GM12878 (cell line): ENCODE results near the gene CFAP57. TPM values are rescaled to one million over a fixed set of nuclear protein-coding genes. Genes with fewer than 3 reads are reported as not detected.

ENCODE experiments used
- ATAC-seq: fragments of 200-7000 bp; cut with Tn5 transposase; 3 replicates; pipeline ENCODE4 v1.9.1; 2020; ENCODE audit warnings: mild to moderate bottlenecking, moderate library complexity
- BruUV-seq: library from RNA; stranded (reverse); fragments of 400-500 nt; replicated peaks from 2 replicates; lab custom pipeline; 2021; lab: Mats Ljungman, UMichigan
- CTCF ChIA-PET: fragments of 300-600 bp; sonication (Branson Sonifier 250); formaldehyde crosslinking; extraction: SDS; loops from one replicate; lab custom pipeline; 2021; ENCODE audit warnings: inconsistent platforms; lab: Yijun Ruan, JAX
- POLR2A ChIA-PET: fragments of 350-600 bp; formaldehyde crosslinking; extraction: SDS; loops from one replicate; lab custom pipeline; 2021; ENCODE audit warnings: inconsistent platforms; lab: Charles Lee
- RAD21 ChIA-PET: fragments of 300-600 bp; sonication (Branson Sonifier 250); formaldehyde crosslinking; loops from one replicate; lab custom pipeline; 2023; ENCODE audit warnings: antibody characterized with exemption; ENCODE audit not compliant: unreplicated experiment; lab: Charles Lee
- SMC1A ChIA-PET: fragments of 300-600 bp; sonication (Branson Sonifier 250); formaldehyde crosslinking; loops from one replicate; lab custom pipeline; 2023; ENCODE audit not compliant: unreplicated experiment, uncharacterized antibody; lab: Charles Lee
- DNase-seq: peaks from one replicate; pipeline ENCODE4 v3.0.0-alpha.2; 2011; ENCODE audit warnings: low read depth, low spot score
- FAIRE-seq: peaks from 3 replicates; lab custom pipeline; 2011; peaks lifted over from hg19 to GRCh38; lab: Jason Lieb, UNC
- H2AFZ ChIP-seq: 2 replicates; pipeline ENCODE4 v1.6.0; 2011; ENCODE audit warnings: low read depth, low read length, control low read depth; ENCODE audit not compliant: control insufficient read depth
- H3K27ac ChIP-seq: 2 replicates; pipeline ENCODE4 v1.5.1; 2011; ENCODE audit warnings: control low read depth; ENCODE audit not compliant: control insufficient read depth, insufficient read depth
- H3K27me3 ChIP-seq, 2 experiments: replicated peaks in 1 of 2; 2 replicates each; pipeline versions ENCODE4 v1.6.0 to v1.6.1; 2011; ENCODE audit warnings: low read length in 1 of 2; ENCODE audit not compliant: control insufficient read depth in 2 of 2, insufficient read depth in 2 of 2
- H3K36me3 ChIP-seq, 2 experiments: 2 replicates each; pipeline ENCODE4 v1.5.1; 2011; ENCODE audit warnings: low read length in 1 of 2; ENCODE audit not compliant: control insufficient read depth in 2 of 2, insufficient read depth in 2 of 2
- H3K4me1 ChIP-seq: 2 replicates; pipeline ENCODE4 v1.6.1; 2011; ENCODE audit warnings: mild to moderate bottlenecking, low read length, moderate library complexity, mixed read lengths; ENCODE audit not compliant: control insufficient read depth, insufficient read depth
- H3K4me2 ChIP-seq: 2 replicates; pipeline ENCODE4 v1.6.0; 2011; ENCODE audit warnings: control low read depth; ENCODE audit not compliant: control insufficient read depth, insufficient read depth
- H3K4me3 ChIP-seq: fragments of 200-600 bp; sonication (generic); 2 replicates; pipeline ENCODE4 v1.5.1; 2016
- H3K79me2 ChIP-seq: 2 replicates; pipeline ENCODE4 v1.6.0; 2011; ENCODE audit warnings: low read length; ENCODE audit not compliant: control insufficient read depth, insufficient read depth
- H3K9ac ChIP-seq: 2 replicates; pipeline ENCODE4 v1.8.0; 2011; ENCODE audit warnings: low read length, control low read depth, mixed read lengths; ENCODE audit not compliant: control insufficient read depth, insufficient read depth
- H3K9me3 ChIP-seq: replicated peaks from 3 replicates; pipeline ENCODE4 v1.5.1; 2011; ENCODE audit warnings: mild to moderate bottlenecking, low read length; ENCODE audit not compliant: control insufficient read depth, insufficient read depth
- H4K20me1 ChIP-seq: 2 replicates; pipeline ENCODE4 v1.6.0; 2011; ENCODE audit not compliant: control insufficient read depth, insufficient read depth
- BRCA1 ChIP-seq: IDR thresholded peaks from 2 replicates; pipeline ENCODE4 v1.6.1; 2011; ENCODE audit warnings: low read depth, low read length, improper control_type of control experiment
- ESRRA ChIP-seq: IDR thresholded peaks from 2 replicates; pipeline ENCODE4 v1.6.1; 2012; ENCODE audit warnings: mild to moderate bottlenecking, low read length, improper control_type of control experiment
- NFYB ChIP-seq: IDR thresholded peaks from 2 replicates; pipeline ENCODE4 v1.6.1; 2011; ENCODE audit warnings: low read depth, mild to moderate bottlenecking, low read length, improper control_type of control experiment, moderate library complexity; ENCODE audit not compliant: insufficient read depth
- NR2C2 ChIP-seq: IDR thresholded peaks from 2 replicates; pipeline ENCODE4 v1.6.1; 2011; ENCODE audit warnings: borderline replicate concordance, low read depth; ENCODE audit not compliant: control insufficient read depth, insufficient read length
- NR2F1 ChIP-seq: fragments of 450-650 bp; conservative IDR thresholded peaks from 2 replicates; pipeline ENCODE4 v1.6.1; 2017; ENCODE audit warnings: mild to moderate bottlenecking
- RB1 ChIP-seq: fragments of 450-650 bp; formaldehyde crosslinking; IDR thresholded peaks from 2 replicates; pipeline ENCODE4 v1.6.1; 2017; ENCODE audit warnings: mild to moderate bottlenecking, borderline replicate concordance
- ZBTB11 ChIP-seq: fragments of 450-650 bp; formaldehyde crosslinking; IDR thresholded peaks from 2 replicates; pipeline ENCODE4 v1.5.0; 2022; ENCODE audit warnings: mild to moderate bottlenecking, missing genetic modification characterization
- ZZZ3 ChIP-seq: IDR thresholded peaks from 2 replicates; pipeline ENCODE4 v1.6.1; 2011; ENCODE audit warnings: low read depth; ENCODE audit not compliant: control insufficient read depth, insufficient read length
- WGBS: methylation state at CpG from one replicate; pipeline ENCODE4 v1.1.6; 2016; ENCODE audit warnings: low lambda C conversion rate; ENCODE audit not compliant: insufficient replicate concordance, insufficient coverage; ENCODE audit errors: missing lambda C conversion rate; 5-methylcytosine and 5-hydroxymethylcytosine counted together
- in situ Hi-C: fragments of 300-500 bp; cut with MboI; formaldehyde crosslinking; loops from 9 replicates; pipeline ENCODE4 v1.14.3; 2018; ENCODE audit warnings: mixed read lengths
- intact Hi-C: fragments of 100-400 bp; cut with micrococcal nuclease; formaldehyde crosslinking; loops from one replicate; pipeline ENCODE4 v1.14.2; 2022; ENCODE audit not compliant: unreplicated experiment
- polyA plus RNA-seq, 11 experiments: library from polyadenylated mRNA; depleted of rRNA in 4 of 11; unstranded in 6 of 11; stranded (reverse) in 5 of 11; fragments of >200 nt; fragmentation: Nextera tagmentation in 4 of 11; fragmentation: Illumina TruSeq in 1 of 11; extraction: Ambion mirVana in 4 of 11; extraction: Trizol in 1 of 11; gene quantifications; 1 replicate in 1 of 11; 2 replicates in 10 of 11; pipeline versions ENCODE4 v1.2.1 to v1.2.3, GENCODE V29; 2011 to 2016; ENCODE audit warnings: inconsistent platforms in 2 of 11, missing spikeins in 2 of 11, low read depth in 1 of 11
- total RNA-seq, 4 experiments: library from RNA; depleted of rRNA in 3 of 4; stranded (reverse); fragments of >200 nt in 3 of 4; fragmentation: Illumina TruSeq in 1 of 4; extraction: Trizol in 1 of 4; gene quantifications; 2 replicates each; pipeline versions ENCODE4 v1.2.1 to v1.2.3, GENCODE V29; 2013 to 2021
- TF ChIP-seq, protein P1 (sequence below): IDR thresholded peaks from 2 replicates; pipeline ENCODE4 v1.6.1; 2012; ENCODE audit warnings: low read depth, low read length, improper control_type of control experiment
- TF ChIP-seq, protein P2 (sequence below): fragments of 450-650 bp; IDR thresholded peaks from 2 replicates; pipeline ENCODE4 v1.6.1; 2018; ENCODE audit warnings: borderline replicate concordance, mild to moderate bottlenecking; ENCODE audit not compliant: partially characterized antibody

Gene CFAP57
- total and polyA plus RNA-seq, 10 of the 15 experiments (the other 5 are each of a cell fraction or from before 2014, with no cell fraction given), result 0.45 to 4.8 (median 1.3) TPM

- SMC1A ChIA-PET, result interaction anchor here (1.0 to 1.2 kb wide), 2 partner anchors 13 to 161 kb away, joined by 3 to 4 read pairs; no protein-coding TSS in a partner anchor
- DNase-seq, result no peak
- no peak overlapping the region for H3K9ac ChIP-seq
- CTCF ChIA-PET, result no interaction called here
- no peak for FAIRE-seq
- TF ChIP-seq, protein P1, sequence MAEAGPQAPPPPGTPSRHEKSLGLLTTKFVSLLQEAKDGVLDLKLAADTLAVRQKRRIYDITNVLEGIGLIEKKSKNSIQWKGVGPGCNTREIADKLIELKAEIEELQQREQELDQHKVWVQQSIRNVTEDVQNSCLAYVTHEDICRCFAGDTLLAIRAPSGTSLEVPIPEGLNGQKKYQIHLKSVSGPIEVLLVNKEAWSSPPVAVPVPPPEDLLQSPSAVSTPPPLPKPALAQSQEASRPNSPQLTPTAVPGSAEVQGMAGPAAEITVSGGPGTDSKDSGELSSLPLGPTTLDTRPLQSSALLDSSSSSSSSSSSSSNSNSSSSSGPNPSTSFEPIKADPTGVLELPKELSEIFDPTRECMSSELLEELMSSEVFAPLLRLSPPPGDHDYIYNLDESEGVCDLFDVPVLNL, result no peak
- TF ChIP-seq NR2C2 (no peak), BRCA1 (no peak), NR2F1 (no peak), RB1 (no peak)
- RAD21 ChIA-PET, result no interaction called here
- no peak overlapping the region for H3K4me3 ChIP-seq
- no peaks in the 10 kb centered on the region for H3K79me2 ChIP-seq
- BruUV-seq, result no TSS peak
- WGBS, result 67% methylated on average over 4 of the region's 4 CpGs
- H3K36me3 ChIP-seq, result no peaks in the 10 kb centered on the region
- intact Hi-C loops, result no loop called here
- POLR2A ChIA-PET, result no interaction called here
- no peaks in the 10 kb centered on the region for H4K20me1 ChIP-seq
- no peak overlapping the region for H3K4me2 ChIP-seq
- no peaks in the 10 kb centered on the region; a peak in 1 of 4 replicates for H3K27me3 ChIP-seq
- in situ Hi-C loops, result no loop called here
- no peaks in the 10 kb centered on the region for H3K4me1 ChIP-seq
- H3K9me3 ChIP-seq, result peaks cover 5% of the 10 kb centered on the region; the same call in 2 of the 3 replicates
- no peak for ATAC-seq
- H3K27ac ChIP-seq, result no peak overlapping the region
- no peak overlapping the region for H2AFZ ChIP-seq
These were observed 81.0 kb downstream of the CFAP57 start for GRCh38 chr1:43253173-43253572.

GRCh38 chr1:43253876-43254275 is 81.7 kb downstream of the CFAP57 start:
- FAIRE-seq (no peak), DNase-seq (no peak), ATAC-seq (no peak)
- ChIA-PET RAD21 (no interaction called here), POLR2A (no interaction called here), CTCF (no interaction called here), SMC1A (no interaction called here)
- no TSS peak for BruUV-seq
- Histone ChIP-seq H3K9me3 (peaks cover 9% of the 10 kb centered on the region), H3K79me2 (no peaks in the 10 kb centered on the region), H3K9ac (no peak overlapping the region), H3K36me3 (no peaks in the 10 kb centered on the region), H4K20me1 (no peaks in the 10 kb centered on the region), H3K27ac (no peak overlapping the region), H3K4me3 (no peak overlapping the region), H3K4me1 (no peaks in the 10 kb centered on the region), H3K27me3 (no peaks in the 10 kb centered on the region; a peak in 1 of 4 replicates), H2AFZ (no peak overlapping the region), H3K4me2 (no peak overlapping the region)
- in situ Hi-C loops, result no loop called here
- WGBS, result 87% methylated on average over 8 of the region's 8 CpGs
- intact Hi-C loops, result no loop called here
- no peak for TF ChIP-seq ZBTB11 (CRISPR knock-in tag)
- no peak for TF ChIP-seq NR2C2
- TF ChIP-seq ZZZ3, result no peak
- TF ChIP-seq ESRRA, result no peak
- TF ChIP-seq, protein P2, sequence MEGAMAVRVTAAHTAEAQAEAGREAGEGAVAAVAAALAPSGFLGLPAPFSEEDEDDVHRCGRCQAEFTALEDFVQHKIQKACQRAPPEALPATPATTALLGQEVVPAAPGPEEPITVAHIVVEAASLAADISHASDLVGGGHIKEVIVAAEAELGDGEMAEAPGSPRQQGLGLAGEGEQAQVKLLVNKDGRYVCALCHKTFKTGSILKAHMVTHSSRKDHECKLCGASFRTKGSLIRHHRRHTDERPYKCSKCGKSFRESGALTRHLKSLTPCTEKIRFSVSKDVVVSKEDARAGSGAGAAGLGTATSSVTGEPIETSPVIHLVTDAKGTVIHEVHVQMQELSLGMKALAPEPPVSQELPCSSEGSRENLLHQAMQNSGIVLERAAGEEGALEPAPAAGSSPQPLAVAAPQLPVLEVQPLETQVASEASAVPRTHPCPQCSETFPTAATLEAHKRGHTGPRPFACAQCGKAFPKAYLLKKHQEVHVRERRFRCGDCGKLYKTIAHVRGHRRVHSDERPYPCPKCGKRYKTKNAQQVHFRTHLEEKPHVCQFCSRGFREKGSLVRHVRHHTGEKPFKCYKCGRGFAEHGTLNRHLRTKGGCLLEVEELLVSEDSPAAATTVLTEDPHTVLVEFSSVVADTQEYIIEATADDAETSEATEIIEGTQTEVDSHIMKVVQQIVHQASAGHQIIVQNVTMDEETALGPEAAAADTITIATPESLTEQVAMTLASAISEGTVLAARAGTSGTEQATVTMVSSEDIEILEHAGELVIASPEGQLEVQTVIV, result no peak
- no peak for TF ChIP-seq NFYB
